Measurements from ENCODE around the gene SLC6A12. TPM values are rescaled to one million over a fixed set of nuclear protein-coding genes. Genes with fewer than 3 reads are reported as not detected.

SLC6A12 gene
- total RNA-seq, 4 donors from 2014 or later, result 1.2 to 13.5 (median 3.0) TPM

DNA sequence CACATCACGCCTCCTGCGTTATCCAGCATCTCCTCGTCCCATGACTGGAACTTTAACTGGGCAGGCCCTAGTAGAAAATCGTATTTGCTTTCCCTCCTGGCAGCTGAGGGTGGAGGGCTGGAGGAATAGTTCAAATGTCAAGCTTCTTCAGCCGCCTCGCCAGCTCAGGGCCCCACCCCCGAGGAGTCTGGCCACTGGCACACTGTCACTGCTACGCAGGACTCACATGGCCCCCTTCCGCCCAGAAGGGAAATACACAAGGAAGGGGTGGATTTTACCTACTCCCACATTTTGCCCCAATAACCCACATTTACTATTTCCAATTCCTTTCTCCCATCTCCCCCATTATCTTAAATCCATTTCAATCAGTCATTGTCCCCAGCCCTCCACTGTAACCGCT lies 40.1 kb upstream of the SLC6A12 start:
- Histone ChIP-seq H3K4me3 (no peak overlapping the region), H3K9me3 (no peaks in the 10 kb centered on the region), H3K36me3 (no peaks in the 10 kb centered on the region), H3K4me1 (no peaks in the 10 kb centered on the region), H3K27me3 (peaks cover 16% of the 10 kb centered on the region), H3K27ac (no peak overlapping the region)
- 68 to 82% methylated on average over 1 to 10 of the region's 10 CpGs for WGBS, 2 donors (ENCODE audit: low coverage in 1 of 2)
- TF ChIP-seq EP300 (IDR thresholded peaks at IDR 0.05; ENCODE audit: low read depth), result no peak
- TF ChIP-seq, protein P1, sequence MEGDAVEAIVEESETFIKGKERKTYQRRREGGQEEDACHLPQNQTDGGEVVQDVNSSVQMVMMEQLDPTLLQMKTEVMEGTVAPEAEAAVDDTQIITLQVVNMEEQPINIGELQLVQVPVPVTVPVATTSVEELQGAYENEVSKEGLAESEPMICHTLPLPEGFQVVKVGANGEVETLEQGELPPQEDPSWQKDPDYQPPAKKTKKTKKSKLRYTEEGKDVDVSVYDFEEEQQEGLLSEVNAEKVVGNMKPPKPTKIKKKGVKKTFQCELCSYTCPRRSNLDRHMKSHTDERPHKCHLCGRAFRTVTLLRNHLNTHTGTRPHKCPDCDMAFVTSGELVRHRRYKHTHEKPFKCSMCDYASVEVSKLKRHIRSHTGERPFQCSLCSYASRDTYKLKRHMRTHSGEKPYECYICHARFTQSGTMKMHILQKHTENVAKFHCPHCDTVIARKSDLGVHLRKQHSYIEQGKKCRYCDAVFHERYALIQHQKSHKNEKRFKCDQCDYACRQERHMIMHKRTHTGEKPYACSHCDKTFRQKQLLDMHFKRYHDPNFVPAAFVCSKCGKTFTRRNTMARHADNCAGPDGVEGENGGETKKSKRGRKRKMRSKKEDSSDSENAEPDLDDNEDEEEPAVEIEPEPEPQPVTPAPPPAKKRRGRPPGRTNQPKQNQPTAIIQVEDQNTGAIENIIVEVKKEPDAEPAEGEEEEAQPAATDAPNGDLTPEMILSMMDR (IDR thresholded peaks at IDR 0.05), result no peak
- TF ChIP-seq POLR2AphosphoS5 (IDR thresholded peaks at IDR 0.05), result no peak
- TF ChIP-seq POLR2A (IDR thresholded peaks at IDR 0.05), result no peak
- in situ Hi-C loops (cut with MboI; ENCODE audit: low pct_ligation_motif_present in 1 of 4, low pct_unique_long_range_greater_than_20kb in 1 of 4, low sequenced_read_pairs in 3 of 4) (no loop called here), intact Hi-C loops (cut with DNase I; ENCODE audit: low total_unique reads) (no loop called here)
- DNase-seq, result no peak

DNA sequence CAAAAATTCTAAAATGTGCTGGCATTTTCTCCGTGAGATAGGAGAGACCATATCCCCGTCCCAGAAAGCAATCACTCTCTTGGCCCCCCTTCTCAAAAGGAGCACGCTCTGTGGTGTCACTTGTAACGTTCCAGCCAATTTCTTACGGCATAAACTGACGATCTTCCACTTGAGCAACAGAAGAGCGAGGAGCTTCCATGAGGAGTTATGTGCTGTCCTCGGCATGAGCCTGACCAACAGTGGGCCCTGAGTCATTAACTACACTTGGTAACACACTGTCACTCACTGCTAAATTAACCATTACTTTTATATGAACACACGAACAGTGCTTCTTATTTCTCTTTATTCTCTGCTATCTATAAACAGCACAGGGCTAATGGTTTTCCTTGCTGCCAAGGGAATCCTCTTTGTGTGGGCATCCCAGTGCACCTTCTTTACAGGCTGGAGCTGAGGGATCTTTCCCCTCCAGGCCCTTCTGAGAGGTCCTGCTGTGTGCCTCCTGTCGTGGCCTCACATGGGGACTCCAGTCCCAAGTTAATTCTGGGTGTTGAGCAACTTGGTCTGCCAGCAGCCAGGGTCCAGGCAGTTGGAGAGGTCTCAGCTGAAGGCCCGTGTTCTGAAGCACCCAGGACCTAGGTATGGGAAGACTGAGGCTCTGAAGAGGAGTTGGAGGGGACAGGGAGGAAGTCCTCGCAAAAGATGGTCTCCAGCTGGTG lies 39.3 kb upstream of the SLC6A12 start:
- 46 to 77% methylated on average over 2 to 12 of the region's 12 CpGs for WGBS, 2 donors (ENCODE audit: low coverage in 1 of 2)
- Histone ChIP-seq H3K9me3 (no peaks in the 10 kb centered on the region), H3K36me3 (no peaks in the 10 kb centered on the region), H3K4me1 (no peaks in the 10 kb centered on the region), H3K4me3 (no peak overlapping the region), H3K27me3 (peaks cover 11% of the 10 kb centered on the region), H3K27ac (no peak overlapping the region)
- DNase-seq, result no peak
- intact Hi-C loops (cut with DNase I; ENCODE audit: low total_unique reads), result no loop called here
- no peak for TF ChIP-seq POLR2A (IDR thresholded peaks at IDR 0.05)
- TF ChIP-seq, protein P1 (IDR thresholded peaks at IDR 0.05), result no peak
- no peak for TF ChIP-seq EP300 (IDR thresholded peaks at IDR 0.05; ENCODE audit: low read depth)
- no peak for TF ChIP-seq POLR2AphosphoS5 (IDR thresholded peaks at IDR 0.05)
- in situ Hi-C loops (cut with MboI; ENCODE audit: low pct_ligation_motif_present in 1 of 4, low pct_unique_long_range_greater_than_20kb in 1 of 4, low sequenced_read_pairs in 3 of 4), result no loop called here

GRCh38 chr12:252636-253035 lies 38.7 kb upstream of the SLC6A12 start:
- 10 to 38% methylated on average over 2 to 5 of the region's 5 CpGs for WGBS, 2 donors (ENCODE audit: low coverage in 1 of 2)
- no peak overlapping the region for H3K27ac ChIP-seq
- H3K4me3 ChIP-seq, result no peak overlapping the region
- no peaks in the 10 kb centered on the region for H3K36me3 ChIP-seq
- intact Hi-C loops (cut with DNase I; ENCODE audit: low total_unique reads) (no loop called here), in situ Hi-C loops (cut with MboI; ENCODE audit: low pct_ligation_motif_present in 1 of 4, low pct_unique_long_range_greater_than_20kb in 1 of 4, low sequenced_read_pairs in 3 of 4) (no loop called here)
- H3K9me3 ChIP-seq, result peaks cover 4% of the 10 kb centered on the region in 2 donors
- H3K4me1 ChIP-seq, result no peaks in the 10 kb centered on the region
- DNase-seq, result no peak
- TF ChIP-seq EP300 (IDR thresholded peaks at IDR 0.05; ENCODE audit: low read depth), result no peak
- H3K27me3 ChIP-seq, result peaks cover 10% of the 10 kb centered on the region

GRCh38 chr12:247271-247670 lies 33.3 kb upstream of the SLC6A12 start:
- no peak overlapping the region for H3K27ac ChIP-seq
- TF ChIP-seq EP300 (IDR thresholded peaks at IDR 0.05; ENCODE audit: low read depth), result no peak
- no peak for TF ChIP-seq POLR2AphosphoS5 (IDR thresholded peaks at IDR 0.05)
- TF ChIP-seq POLR2A (IDR thresholded peaks at IDR 0.05), result no peak
- TF ChIP-seq, protein P1 (IDR thresholded peaks at IDR 0.05), result no peak
- no peak for DNase-seq
- in situ Hi-C loops (cut with MboI; ENCODE audit: low pct_ligation_motif_present in 1 of 4, low pct_unique_long_range_greater_than_20kb in 1 of 4, low sequenced_read_pairs in 3 of 4) (no loop called here), intact Hi-C loops (cut with DNase I; ENCODE audit: low total_unique reads) (no loop called here)
- H3K27me3 ChIP-seq, result peaks cover 10% of the 10 kb centered on the region
- H3K9me3 ChIP-seq, result peaks cover 14 to 17% of the 10 kb centered on the region in 2 donors
- 78 to 85% methylated on average over 3 of the region's 3 CpGs for WGBS, 2 donors (ENCODE audit: low coverage in 1 of 2)
- no peaks in the 10 kb centered on the region for H3K4me1 ChIP-seq
- no peak overlapping the region for H3K4me3 ChIP-seq
- H3K36me3 ChIP-seq, result no peaks in the 10 kb centered on the region

DNA sequence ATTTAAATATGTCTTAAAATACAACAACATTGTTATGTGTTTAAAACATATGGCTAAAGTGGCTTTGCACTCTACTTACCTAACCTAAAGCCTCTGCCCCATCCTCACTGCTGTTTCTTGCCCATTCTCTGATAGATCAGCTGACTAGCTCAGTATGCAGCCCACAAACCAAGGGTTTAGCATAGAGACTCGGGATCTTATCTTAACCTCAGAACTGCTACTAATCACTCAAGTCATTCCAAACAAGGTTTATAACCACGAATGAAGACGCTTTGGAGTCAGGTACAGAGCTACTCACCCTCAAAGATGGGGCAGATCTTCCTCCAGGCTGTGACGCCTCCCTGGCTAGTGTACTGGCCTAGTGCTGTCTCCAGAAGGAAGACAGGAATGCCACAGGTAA lies 29.4 kb upstream of the SLC6A12 start:
- intact Hi-C loops (cut with DNase I; ENCODE audit: low total_unique reads), result no loop called here
- TF ChIP-seq POLR2A (IDR thresholded peaks at IDR 0.05), result no peak
- TF ChIP-seq POLR2AphosphoS5 (IDR thresholded peaks at IDR 0.05), result no peak
- TF ChIP-seq EP300 (IDR thresholded peaks at IDR 0.05; ENCODE audit: low read depth), result no peak
- TF ChIP-seq, protein P1 (IDR thresholded peaks at IDR 0.05), result no peak
- Histone ChIP-seq H3K27me3 (peaks cover 10% of the 10 kb centered on the region), H3K9me3 (peaks cover 14 to 17% of the 10 kb centered on the region in 2 donors), H3K4me3 (no peak overlapping the region), H3K36me3 (no peaks in the 10 kb centered on the region), H3K4me1 (no peaks in the 10 kb centered on the region), H3K27ac (no peak overlapping the region)
- in situ Hi-C loops (cut with MboI; ENCODE audit: low pct_ligation_motif_present in 1 of 4, low pct_unique_long_range_greater_than_20kb in 1 of 4, low sequenced_read_pairs in 3 of 4), result no loop called here
- 40 to 56% methylated on average over 1 to 4 of the region's 4 CpGs for WGBS, 2 donors (ENCODE audit: low coverage in 1 of 2)
- DNase-seq, result no peak
